GM19193 (cell line): ENCODE results near the gene POR.

ENCODE experiments used
- POLR2A ChIP-seq: IDR thresholded peaks from 4 replicates; pipeline ENCODE4 v1.6.1; 2011; ENCODE audit not compliant: insufficient read depth, insufficient read length; ENCODE audit errors: extremely low read depth

The POR gene

GRCh38 chr7:75996476-75996875 lies 81.5 kb downstream of the POR start:
- TF ChIP-seq POLR2A = no peak

GRCh38 chr7:75998038-75998437 lies 83.1 kb downstream of the POR start:
- no peak for TF ChIP-seq POLR2A

DNA sequence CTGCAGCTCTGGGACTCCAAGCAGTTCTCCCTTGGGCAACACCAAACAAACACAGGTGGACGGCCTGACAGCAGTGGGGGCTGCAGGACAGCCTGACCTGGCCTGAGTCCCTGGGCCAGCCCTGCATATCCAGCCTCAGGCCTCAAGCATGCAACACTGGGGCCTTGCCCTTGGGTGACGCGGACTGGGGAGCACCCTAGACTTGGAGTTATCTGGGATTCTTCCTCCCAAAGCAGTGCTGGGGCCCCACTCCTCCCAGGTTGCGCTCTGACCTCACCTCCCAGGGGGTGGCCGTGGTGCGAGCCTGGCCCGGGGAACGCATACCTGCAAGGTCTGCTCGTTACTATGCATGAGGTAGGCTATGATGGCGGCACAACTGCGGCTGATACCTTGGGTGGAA lies 85.6 kb downstream of the POR start:
- no peak for TF ChIP-seq POLR2A

GRCh38 chr7:76002139-76002538 lies 87.2 kb downstream of the POR start:
- no peak for TF ChIP-seq POLR2A

DNA sequence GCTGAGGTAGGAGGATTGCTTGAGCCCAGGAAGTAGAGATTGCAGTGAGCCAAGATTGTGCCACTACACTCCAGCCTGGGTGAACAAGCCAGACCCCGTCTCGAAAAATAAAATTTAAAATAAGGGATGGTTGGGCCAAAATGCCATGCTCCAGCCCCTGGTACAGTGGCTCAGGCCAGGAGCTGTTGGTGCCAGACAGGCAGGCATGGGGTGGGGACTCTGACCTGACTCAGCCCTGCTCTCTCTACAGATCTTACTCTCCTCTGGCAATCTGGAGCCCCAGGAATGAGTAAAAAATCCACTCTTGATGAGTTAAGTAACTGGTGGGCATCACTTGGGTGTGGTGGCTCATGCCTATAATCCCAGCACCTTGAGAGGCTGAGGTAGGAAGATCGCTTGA lies 87.9 kb downstream of the POR start:
- TF ChIP-seq POLR2A = no peak

DNA sequence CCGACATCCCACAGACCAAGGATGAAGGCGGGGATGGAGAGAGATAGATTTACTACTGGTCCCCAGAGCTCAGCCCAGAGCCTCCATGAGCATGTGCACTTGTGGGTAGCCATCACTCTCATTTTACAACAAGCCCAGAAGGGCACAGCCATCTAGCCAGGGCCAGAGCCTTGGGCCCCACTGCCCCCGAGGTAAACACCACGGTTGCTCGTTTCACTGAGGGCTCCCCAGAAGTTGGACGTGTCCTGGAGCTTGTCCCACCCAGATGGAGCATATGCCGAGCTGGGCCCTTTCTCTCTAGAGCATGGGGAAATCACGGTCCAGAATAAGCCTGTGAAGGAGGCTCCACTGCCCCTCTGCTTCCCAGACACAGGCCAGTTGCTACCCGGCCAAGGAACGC lies 88.4 kb downstream of the POR start:
- no peak for TF ChIP-seq POLR2A

DNA sequence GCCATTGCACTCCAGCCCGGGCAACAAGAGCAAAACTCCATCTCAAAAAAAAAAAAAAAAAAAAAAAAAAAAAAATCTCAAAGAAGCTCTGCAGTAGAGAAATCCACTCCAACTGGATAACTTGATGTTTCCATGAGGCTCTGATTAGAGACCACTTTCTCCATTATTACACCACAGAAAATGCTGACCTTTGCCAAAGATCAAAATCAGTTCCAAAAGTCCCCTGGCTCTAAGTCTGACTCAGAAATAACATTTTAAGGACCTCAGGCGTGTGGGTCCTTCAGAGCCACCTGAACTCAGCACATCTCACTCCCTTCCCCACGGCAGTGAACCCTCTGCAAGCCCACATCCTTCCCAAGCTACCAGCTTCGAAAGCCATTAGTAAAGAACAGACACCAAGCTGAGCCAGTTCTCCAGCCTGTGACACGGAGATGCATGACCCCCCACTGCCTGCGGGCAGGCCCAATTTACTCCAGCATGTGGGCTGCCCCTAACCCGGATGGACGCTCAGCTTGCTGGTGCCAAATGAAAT lies 93.3 kb downstream of the POR start:
- TF ChIP-seq POLR2A = no peak

GRCh38 chr7:76009672-76010600 lies 95.0 kb downstream of the POR start:
- no peak for TF ChIP-seq POLR2A

GRCh38 chr7:76011442-76011861 lies 96.5 kb downstream of the POR start:
- TF ChIP-seq POLR2A = no peak

GRCh38 chr7:76016191-76016947 lies 101.4 kb downstream of the POR start:
- TF ChIP-seq POLR2A = no peak

- TF ChIP-seq POLR2A = no peak
Measured at GRCh38 chr7:76020031-76020714, 105.2 kb downstream of the POR start.

DNA sequence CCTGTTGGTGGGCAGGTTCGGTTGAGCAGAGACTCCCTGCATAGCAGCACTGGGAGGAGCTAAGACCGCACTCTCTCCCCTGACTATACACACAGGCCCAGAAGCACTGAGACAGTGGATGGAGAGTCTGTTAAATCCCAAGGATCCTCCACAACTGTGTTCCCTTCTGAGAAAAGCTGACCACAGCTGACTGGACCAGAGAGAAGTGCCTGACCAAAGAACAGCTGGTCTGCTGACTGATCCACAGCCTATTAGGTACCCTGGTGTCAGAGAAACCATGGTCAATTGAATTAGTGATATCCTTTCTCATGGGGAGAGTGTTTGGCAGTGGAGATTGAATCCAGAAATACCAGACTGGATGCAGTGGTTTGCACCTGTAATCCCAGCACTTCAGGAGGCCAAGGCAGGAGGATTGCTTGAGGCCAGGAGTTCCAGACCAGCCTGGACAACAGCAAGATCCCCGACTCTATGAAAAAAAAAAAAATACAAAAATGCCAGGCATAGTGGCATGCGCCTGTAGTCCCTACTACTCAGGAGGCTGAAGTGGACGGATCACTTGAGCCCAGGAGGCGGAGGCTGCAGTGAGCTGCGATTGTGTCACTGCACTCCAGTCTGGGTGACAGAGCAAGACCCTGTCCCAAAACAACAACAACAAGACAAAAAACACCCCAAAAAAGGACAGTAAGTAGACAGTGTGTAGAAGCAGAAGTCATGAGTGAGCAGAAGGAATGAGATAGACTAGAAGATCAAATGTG lies 107.2 kb downstream of the POR start:
- no peak for TF ChIP-seq POLR2A

DNA sequence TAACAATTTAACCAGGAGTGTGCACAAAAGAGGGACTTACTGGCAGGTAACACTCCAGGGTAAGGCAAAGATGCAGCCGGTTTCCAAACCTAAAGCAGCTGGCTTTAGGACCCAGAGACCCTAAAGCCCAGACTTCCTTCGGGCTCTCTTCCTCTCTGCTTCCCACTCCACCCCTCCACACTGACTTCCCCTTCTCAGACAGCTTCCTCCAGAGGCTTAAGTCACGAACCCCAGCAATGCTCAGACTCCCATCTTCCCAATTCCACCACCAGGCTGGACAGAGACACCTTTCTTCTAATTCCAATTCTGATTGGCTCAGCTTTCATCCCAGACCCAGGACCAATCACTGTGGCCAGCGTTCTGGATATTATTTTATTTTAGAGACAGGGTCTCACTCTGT lies 108.0 kb downstream of the POR start:
- TF ChIP-seq POLR2A = no peak

- no peak for TF ChIP-seq POLR2A
Measured at GRCh38 chr7:76031964-76032363, 117.0 kb downstream of the POR start.
